ENCODE data around the gene SART3.

The SART3 gene

GRCh38 chr12:108589840-108590229 is 28.9 kb upstream of the SART3 start:
- Histone ChIP-seq H3K4me3 (ENCODE audit: low read depth in 1 of 2, low read length in 1 of 2) (no peak overlapping the region), H3K9me3 (no peaks in the 10 kb centered on the region), H3K27ac (no peak overlapping the region), H3K36me3 (no peaks in the 10 kb centered on the region), H3K27me3 (no peaks in the 10 kb centered on the region), H3K4me1 (ENCODE audit: control insufficient read depth in 1 of 2, insufficient read depth in 1 of 2, low read depth in 1 of 2, low read length in 1 of 2) (no peaks in the 10 kb centered on the region)
- TF ChIP-seq CTCF (IDR thresholded peaks at IDR 0.05) = no peak

GRCh38 chr12:108589028-108589839 is 28.3 kb upstream of the SART3 start:
- no peaks in the 10 kb centered on the region for H3K9me3 ChIP-seq
- no peaks in the 10 kb centered on the region for H3K27me3 ChIP-seq
- no peak overlapping the region for H3K27ac ChIP-seq
- no peaks in the 10 kb centered on the region for H3K4me1 ChIP-seq (ENCODE audit: control insufficient read depth in 1 of 2, insufficient read depth in 1 of 2, low read depth in 1 of 2, low read length in 1 of 2)
- TF ChIP-seq CTCF (IDR thresholded peaks at IDR 0.05) = no peak
- no peak overlapping the region for H3K4me3 ChIP-seq (ENCODE audit: low read depth in 1 of 2, low read length in 1 of 2)
- H3K36me3 ChIP-seq = no peaks in the 10 kb centered on the region

- no peaks in the 10 kb centered on the region for H3K4me1 ChIP-seq (ENCODE audit: control insufficient read depth in 1 of 2, insufficient read depth in 1 of 2, low read depth in 1 of 2, low read length in 1 of 2)
- no peaks in the 10 kb centered on the region for H3K27me3 ChIP-seq
- TF ChIP-seq CTCF (IDR thresholded peaks at IDR 0.05) = no peak
- H3K9me3 ChIP-seq = no peaks in the 10 kb centered on the region
- no peak overlapping the region for H3K27ac ChIP-seq
- no peaks in the 10 kb centered on the region for H3K36me3 ChIP-seq
- H3K4me3 ChIP-seq (ENCODE audit: low read depth in 1 of 2, low read length in 1 of 2) = no peak overlapping the region
Observed at GRCh38 chr12:108587826-108588225, 26.9 kb upstream of the SART3 start.

GRCh38 chr12:108586306-108586705 is 25.3 kb upstream of the SART3 start:
- Histone ChIP-seq H3K27me3 (no peaks in the 10 kb centered on the region), H3K36me3 (no peaks in the 10 kb centered on the region), H3K9me3 (no peaks in the 10 kb centered on the region), H3K4me1 (ENCODE audit: control insufficient read depth in 1 of 2, insufficient read depth in 1 of 2, low read depth in 1 of 2, low read length in 1 of 2) (no peaks in the 10 kb centered on the region), H3K4me3 (ENCODE audit: low read depth in 1 of 2, low read length in 1 of 2) (no peak overlapping the region), H3K27ac (no peak overlapping the region)
- no peak for TF ChIP-seq CTCF (IDR thresholded peaks at IDR 0.05)

GRCh38 chr12:108585864-108586263 is 24.9 kb upstream of the SART3 start:
- Histone ChIP-seq H3K27me3 (no peaks in the 10 kb centered on the region), H3K36me3 (no peaks in the 10 kb centered on the region), H3K4me3 (ENCODE audit: low read depth in 1 of 2, low read length in 1 of 2) (no peak overlapping the region), H3K9me3 (no peaks in the 10 kb centered on the region), H3K27ac (no peak overlapping the region), H3K4me1 (ENCODE audit: control insufficient read depth in 1 of 2, insufficient read depth in 1 of 2, low read depth in 1 of 2, low read length in 1 of 2) (no peaks in the 10 kb centered on the region)
- TF ChIP-seq CTCF (IDR thresholded peaks at IDR 0.05) = no peak
